ENCODE measurements around the gene PIM1. TPM values are rescaled to one million over a fixed set of nuclear protein-coding genes. Genes with fewer than 3 reads are reported as not detected.

The PIM1 gene
- total RNA-seq (2021; fragmentation: NEBNext Ultra II Directional; extraction: Animal tissue kit (Norgen Biotek cat#: 25700)), result 1 to 10 TPM; 3.6 to 6.3 (median 5.1) TPM
- long read RNA-seq, result 0 reads

- peaks cover 10% of the 10 kb centered on the region; the same call in 1 of the 2 replicates for H3K36me3 Mint-ChIP-seq (ENCODE audit: low read depth)
- H3K4me3 Mint-ChIP-seq, result peak within 1 kb of the TSS; percentile 88
- no peaks in the 10 kb centered on the region for H3K27me3 Mint-ChIP-seq (ENCODE audit: insufficient read depth)
- peak within 1 kb of the TSS; percentile 93 for H3K27ac Mint-ChIP-seq
- H3K4me1 Mint-ChIP-seq (ENCODE audit: low read depth), result peaks cover 32% of the 10 kb centered on the region
- TF ChIP-seq, protein P1, sequence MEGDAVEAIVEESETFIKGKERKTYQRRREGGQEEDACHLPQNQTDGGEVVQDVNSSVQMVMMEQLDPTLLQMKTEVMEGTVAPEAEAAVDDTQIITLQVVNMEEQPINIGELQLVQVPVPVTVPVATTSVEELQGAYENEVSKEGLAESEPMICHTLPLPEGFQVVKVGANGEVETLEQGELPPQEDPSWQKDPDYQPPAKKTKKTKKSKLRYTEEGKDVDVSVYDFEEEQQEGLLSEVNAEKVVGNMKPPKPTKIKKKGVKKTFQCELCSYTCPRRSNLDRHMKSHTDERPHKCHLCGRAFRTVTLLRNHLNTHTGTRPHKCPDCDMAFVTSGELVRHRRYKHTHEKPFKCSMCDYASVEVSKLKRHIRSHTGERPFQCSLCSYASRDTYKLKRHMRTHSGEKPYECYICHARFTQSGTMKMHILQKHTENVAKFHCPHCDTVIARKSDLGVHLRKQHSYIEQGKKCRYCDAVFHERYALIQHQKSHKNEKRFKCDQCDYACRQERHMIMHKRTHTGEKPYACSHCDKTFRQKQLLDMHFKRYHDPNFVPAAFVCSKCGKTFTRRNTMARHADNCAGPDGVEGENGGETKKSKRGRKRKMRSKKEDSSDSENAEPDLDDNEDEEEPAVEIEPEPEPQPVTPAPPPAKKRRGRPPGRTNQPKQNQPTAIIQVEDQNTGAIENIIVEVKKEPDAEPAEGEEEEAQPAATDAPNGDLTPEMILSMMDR (IDR thresholded peaks at IDR 0.05), result no peak
- peak; percentile 94 for DNase-seq
- H3K9me3 Mint-ChIP-seq, result no peaks in the 10 kb centered on the region
Measured at GRCh38 chr6:37169496-37170272, at the start of gene PIM1. Gene PIM1 (plus strand): TSS chr6:37170152. CDS start chr6:37170576, 424 bp downstream.

- TF ChIP-seq, protein P1 (IDR thresholded peaks at IDR 0.05), result no peak
Measured at GRCh38 chr6:37121556-37121955, 48.4 kb upstream of the PIM1 start.

DNA sequence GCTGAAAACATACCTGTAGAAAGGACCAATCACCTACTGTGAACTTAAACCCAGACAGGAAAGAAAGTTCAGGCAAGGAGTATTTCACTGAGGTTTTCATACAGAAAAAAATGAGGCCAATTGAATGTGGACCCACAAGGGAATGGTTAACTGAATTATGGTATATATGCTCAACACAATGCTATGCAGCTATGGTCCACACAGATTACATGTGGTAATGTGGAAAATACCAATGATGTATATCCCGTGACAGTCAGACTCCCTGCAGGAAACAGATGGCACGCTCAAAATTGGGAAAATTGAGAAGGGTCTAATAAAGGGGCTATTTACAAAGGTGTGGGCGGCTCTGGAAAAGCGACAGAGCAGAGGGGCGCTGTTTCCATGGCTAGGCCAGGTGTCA, 47.1 kb upstream of the PIM1 start:
- Mint-ChIP-seq H3K27me3 (ENCODE audit: insufficient read depth) (peaks cover 2% of the 10 kb centered on the region), H3K4me1 (ENCODE audit: low read depth) (peaks cover 26% of the 10 kb centered on the region), H3K4me3 (no peak overlapping the region), H3K36me3 (ENCODE audit: low read depth) (no peaks in the 10 kb centered on the region), H3K27ac (peak overlapping the region; percentile 32; the same call in 1 of the 2 replicates), H3K9me3 (no peaks in the 10 kb centered on the region)
- TF ChIP-seq, protein P1 (IDR thresholded peaks at IDR 0.05), result no peak
- DNase-seq, result no peak

More at GRCh38 chr6:37121556-37121955, 48.4 kb upstream of the PIM1 start:
- Mint-ChIP-seq H3K27me3 (ENCODE audit: insufficient read depth) (peaks cover 2% of the 10 kb centered on the region), H3K4me3 (no peak overlapping the region), H3K36me3 (ENCODE audit: low read depth) (no peaks in the 10 kb centered on the region), H3K27ac (no peak overlapping the region), H3K4me1 (ENCODE audit: low read depth) (peaks cover 17% of the 10 kb centered on the region), H3K9me3 (no peaks in the 10 kb centered on the region)
- no peak for DNase-seq

- Mint-ChIP-seq H3K9me3 (no peaks in the 10 kb centered on the region), H3K36me3 (ENCODE audit: low read depth) (no peaks in the 10 kb centered on the region), H3K4me1 (ENCODE audit: low read depth) (peaks cover 38% of the 10 kb centered on the region), H3K27me3 (ENCODE audit: insufficient read depth) (peaks cover 2% of the 10 kb centered on the region), H3K4me3 (no peak overlapping the region), H3K27ac (no peak overlapping the region)
- DNase-seq, result no peak
- TF ChIP-seq, protein P1 (IDR thresholded peaks at IDR 0.05), result peak; percentile 29; the same call in 1 of the 2 replicates
Measured at GRCh38 chr6:37123957-37124729, 45.8 kb upstream of the PIM1 start.

GRCh38 chr6:37125774-37126492, 44.0 kb upstream of the PIM1 start:
- Mint-ChIP-seq H3K36me3 (ENCODE audit: low read depth) (no peaks in the 10 kb centered on the region), H3K27ac (no peak overlapping the region), H3K4me1 (ENCODE audit: low read depth) (peaks cover 48% of the 10 kb centered on the region), H3K27me3 (ENCODE audit: insufficient read depth) (no peaks in the 10 kb centered on the region; the same call in 1 of the 2 replicates), H3K4me3 (no peak overlapping the region), H3K9me3 (no peaks in the 10 kb centered on the region)
- no peak for DNase-seq
- TF ChIP-seq, protein P1 (IDR thresholded peaks at IDR 0.05), result no peak
